Peyer's patch (tissue), 4 donors: ENCODE data around the gene PALLD. TPM values are rescaled to one million over a fixed set of nuclear protein-coding genes. Genes with fewer than 3 reads are reported as not detected.
A peak's percentile ranks its signal among the peaks of the same experiment; 100 is the strongest.

Experiments used
- DNase-seq, 3 donors: peaks; one replicate each; pipeline ENCODE4 v3.0.0-alpha.2; 2017 to 2019
- H3K27ac ChIP-seq, 4 donors: fragments of 200-600 bp; sonication (generic); one replicate each; pipeline ENCODE4 v1.5.1; 2016 to 2019
- H3K27me3 ChIP-seq, 2 donors: fragments of 200-600 bp; sonication (generic); one replicate each; pipeline ENCODE4 v1.5.1; 2019
- H3K36me3 ChIP-seq, 3 donors: fragments of 200-600 bp; sonication (generic); one replicate each; pipeline ENCODE4 v1.5.1; 2016 to 2019
- H3K4me1 ChIP-seq, 4 donors: fragments of 200-600 bp; sonication (generic); one replicate each; pipeline ENCODE4 v1.5.1; 2016 to 2019
- H3K4me3 ChIP-seq, 4 donors: fragments of 200-600 bp; sonication (generic); 1 replicate in 3 of 4; 2 replicates in 1 of 4; pipeline ENCODE4 v1.5.1; 2016 to 2019; ENCODE audit warnings: mild to moderate bottlenecking in 1 of 4
- H3K9me3 ChIP-seq, 4 donors: fragments of 200-600 bp; sonication (generic); one replicate each; pipeline ENCODE4 v1.5.1; 2016 to 2019; ENCODE audit warnings: mild to moderate bottlenecking in 1 of 4
- POLR2A ChIP-seq, 2 donors: fragments of 450-650 bp; IDR thresholded peaks; one replicate each; pipeline ENCODE4 v1.5.1; 2017; ENCODE audit warnings: antibody characterized with exemption in 2 of 2, mild to moderate bottlenecking in 2 of 2, moderate library complexity in 2 of 2
- total RNA-seq, 4 donors: library from RNA; depleted of rRNA; stranded (reverse); fragments of >200 nt; gene quantifications; one replicate each; pipeline ENCODE4 v1.1.0, GENCODE V29; 2016
- TF ChIP-seq, protein P1 (sequence below), 6 experiments: fragments of 450-650 bp in 4 of 6; fragments of 200-600 bp in 2 of 6; sonication (generic) in 1 of 6; IDR thresholded peaks; one replicate each; pipeline ENCODE4 v1.5.1; 2017 to 2019; ENCODE audit warnings: antibody characterized with exemption in 6 of 6, mild to moderate bottlenecking in 3 of 6, moderate library complexity in 1 of 6

Gene PALLD
- total RNA-seq, 4 donors from 2014 or later = 68.0 to 175 (median 78.4) TPM

DNA sequence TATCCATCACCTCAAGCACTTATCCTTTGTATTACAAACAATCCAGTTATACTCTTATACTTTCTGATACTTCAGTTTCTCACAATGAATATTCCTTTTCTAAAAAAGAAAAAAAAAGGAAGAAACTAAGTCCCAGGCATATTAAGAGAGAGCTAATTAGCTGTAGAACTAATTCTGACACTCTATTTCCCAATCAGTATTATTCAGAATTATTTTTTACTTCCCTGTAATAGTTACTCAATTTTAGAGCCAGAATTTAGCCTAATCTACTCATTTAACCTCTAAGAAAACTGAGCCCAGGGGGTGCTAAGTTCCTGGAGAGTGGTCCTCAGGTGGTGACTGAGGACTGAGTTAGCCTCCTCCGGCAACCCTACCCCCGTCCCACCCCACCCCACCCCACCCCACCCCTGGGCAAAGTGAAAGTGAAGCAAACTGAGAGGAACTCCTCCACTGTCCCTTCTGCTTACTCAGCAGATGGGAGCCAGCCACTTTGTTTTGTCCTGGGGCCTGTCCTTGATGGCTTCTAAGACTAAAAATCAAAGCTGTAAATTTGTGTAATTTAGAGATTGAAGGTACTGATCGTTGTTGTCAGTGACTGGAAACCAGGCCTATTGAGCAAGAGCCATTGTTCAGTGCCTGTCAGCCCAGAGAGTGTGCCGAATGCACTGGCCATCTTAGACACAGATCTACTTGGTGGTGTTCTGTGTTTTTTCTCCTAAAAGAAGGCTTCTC lies 351.1 kb downstream of the PALLD start:
- no peak for DNase-seq
- peaks cover 0 to 34% (median 0%) of the 10 kb centered on the region in 4 donors for H3K4me1 ChIP-seq
- H3K4me3 ChIP-seq = peak overlapping the region in 2 of 4 donors; percentile 8 to 20
- no peaks in the 10 kb centered on the region for H3K9me3 ChIP-seq
- H3K27ac ChIP-seq = peak overlapping the region; percentile 15 to 74 (median 51)
- no peak for TF ChIP-seq POLR2A (IDR thresholded peaks at IDR 0.05)
- TF ChIP-seq, protein P1, sequence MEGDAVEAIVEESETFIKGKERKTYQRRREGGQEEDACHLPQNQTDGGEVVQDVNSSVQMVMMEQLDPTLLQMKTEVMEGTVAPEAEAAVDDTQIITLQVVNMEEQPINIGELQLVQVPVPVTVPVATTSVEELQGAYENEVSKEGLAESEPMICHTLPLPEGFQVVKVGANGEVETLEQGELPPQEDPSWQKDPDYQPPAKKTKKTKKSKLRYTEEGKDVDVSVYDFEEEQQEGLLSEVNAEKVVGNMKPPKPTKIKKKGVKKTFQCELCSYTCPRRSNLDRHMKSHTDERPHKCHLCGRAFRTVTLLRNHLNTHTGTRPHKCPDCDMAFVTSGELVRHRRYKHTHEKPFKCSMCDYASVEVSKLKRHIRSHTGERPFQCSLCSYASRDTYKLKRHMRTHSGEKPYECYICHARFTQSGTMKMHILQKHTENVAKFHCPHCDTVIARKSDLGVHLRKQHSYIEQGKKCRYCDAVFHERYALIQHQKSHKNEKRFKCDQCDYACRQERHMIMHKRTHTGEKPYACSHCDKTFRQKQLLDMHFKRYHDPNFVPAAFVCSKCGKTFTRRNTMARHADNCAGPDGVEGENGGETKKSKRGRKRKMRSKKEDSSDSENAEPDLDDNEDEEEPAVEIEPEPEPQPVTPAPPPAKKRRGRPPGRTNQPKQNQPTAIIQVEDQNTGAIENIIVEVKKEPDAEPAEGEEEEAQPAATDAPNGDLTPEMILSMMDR (IDR thresholded peaks at IDR 0.05) = no peak
- H3K27me3 ChIP-seq = no peaks in the 10 kb centered on the region
- H3K36me3 ChIP-seq = peaks cover 0 to 3% (median 0%) of the 10 kb centered on the region in 3 donors

DNA sequence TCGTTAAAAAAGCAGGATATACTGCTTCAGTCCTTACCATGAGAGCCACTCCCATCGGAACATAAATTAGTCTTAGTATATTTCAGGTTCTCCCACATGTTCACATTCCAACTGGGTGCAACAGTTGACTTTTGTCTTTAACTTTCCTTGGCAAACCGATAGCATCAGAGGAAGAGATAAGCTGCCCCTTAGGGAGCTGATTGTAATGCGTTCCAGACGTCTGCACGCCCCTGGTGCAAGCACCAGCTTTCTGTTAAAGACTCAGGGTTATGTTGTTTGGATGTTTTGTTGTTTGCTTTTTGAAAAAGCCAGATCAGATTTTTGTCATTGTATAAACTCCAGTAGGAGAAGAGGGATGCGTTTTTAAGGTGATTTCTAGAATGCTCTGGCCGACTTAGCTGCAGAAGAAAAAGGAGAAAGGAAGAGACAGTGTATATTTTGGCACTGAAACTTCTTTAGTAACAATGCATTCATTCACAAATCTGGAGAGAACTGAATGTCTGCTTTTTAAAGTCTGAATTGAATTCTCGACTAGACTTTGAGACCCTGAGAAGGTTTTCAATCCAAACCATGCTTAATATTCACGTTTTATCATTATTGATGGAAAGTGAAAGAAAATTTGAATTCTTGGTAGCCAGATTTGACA lies 352.3 kb downstream of the PALLD start:
- peak overlapping the region in 1 of 4 donors; percentile 2 for H3K4me3 ChIP-seq
- TF ChIP-seq, protein P1 (IDR thresholded peaks at IDR 0.05) = no peak
- no peak for TF ChIP-seq POLR2A (IDR thresholded peaks at IDR 0.05)
- H3K27me3 ChIP-seq = no peaks in the 10 kb centered on the region
- peak overlapping the region in 3 of 4 donors; percentile 8 to 74 (median 71) for H3K27ac ChIP-seq
- peaks cover 0 to 3% (median 0%) of the 10 kb centered on the region in 3 donors for H3K36me3 ChIP-seq
- no peak for DNase-seq
- H3K9me3 ChIP-seq = no peaks in the 10 kb centered on the region
- H3K4me1 ChIP-seq = peaks cover 0 to 35% (median 0%) of the 10 kb centered on the region in 4 donors

DNA sequence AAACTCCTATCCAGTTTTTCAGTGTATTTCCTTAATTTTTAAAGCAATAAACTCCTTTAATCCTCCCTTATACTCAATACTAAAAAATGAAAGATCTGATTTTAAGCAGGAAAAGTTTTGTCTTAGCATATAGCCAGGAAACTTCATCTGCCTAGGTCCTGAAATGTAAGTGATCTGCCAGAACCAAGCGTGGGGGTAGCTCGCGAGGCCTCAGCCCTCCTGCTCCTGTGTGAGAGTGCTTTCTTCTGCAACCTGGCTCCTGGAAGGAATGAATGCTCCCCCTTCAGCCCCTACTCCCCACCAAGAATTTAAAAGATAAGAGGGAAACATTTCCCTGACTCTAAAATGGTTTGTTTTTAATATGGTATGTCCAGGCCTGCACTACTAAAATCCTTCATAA lies 353.1 kb downstream of the PALLD start:
- DNase-seq = no peak
- no peak for TF ChIP-seq POLR2A (IDR thresholded peaks at IDR 0.05)
- TF ChIP-seq, protein P1 (IDR thresholded peaks at IDR 0.05) = no peak
- Histone ChIP-seq H3K4me1 (peaks cover 0 to 34% (median 0%) of the 10 kb centered on the region in 4 donors), H3K27me3 (no peaks in the 10 kb centered on the region), H3K36me3 (peaks cover 0 to 3% (median 0%) of the 10 kb centered on the region in 3 donors), H3K27ac (peak overlapping the region in 1 of 4 donors; percentile 71), H3K9me3 (no peaks in the 10 kb centered on the region), H3K4me3 (no peak overlapping the region)

DNA sequence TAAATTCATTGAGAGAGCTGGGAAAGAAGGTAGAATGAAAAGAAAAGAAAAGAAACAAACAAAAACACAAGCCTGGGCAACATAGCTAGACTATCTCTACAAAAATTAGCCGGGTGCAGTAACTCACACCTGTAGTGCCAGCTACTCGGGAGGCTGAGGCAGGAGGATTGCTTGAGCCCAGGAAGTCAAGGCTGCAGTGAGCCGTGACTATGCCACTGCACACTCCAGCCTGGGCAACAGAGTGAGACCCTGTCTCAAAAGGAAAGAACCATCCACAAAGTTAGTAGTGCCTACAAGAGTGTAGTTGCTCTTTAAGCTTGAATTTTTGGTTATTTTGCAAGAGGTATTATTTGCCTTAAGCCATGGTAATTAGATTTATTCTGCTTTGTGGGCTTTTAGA lies 355.5 kb downstream of the PALLD start:
- no peak for TF ChIP-seq POLR2A (IDR thresholded peaks at IDR 0.05)
- TF ChIP-seq, protein P1 (IDR thresholded peaks at IDR 0.05) = no peak
- DNase-seq = no peak
- H3K27ac ChIP-seq = no peak overlapping the region
- no peaks in the 10 kb centered on the region for H3K27me3 ChIP-seq
- no peaks in the 10 kb centered on the region for H3K9me3 ChIP-seq
- H3K36me3 ChIP-seq = no peaks in the 10 kb centered on the region
- peaks cover 0 to 32% (median 0%) of the 10 kb centered on the region in 4 donors for H3K4me1 ChIP-seq
- H3K4me3 ChIP-seq = no peak overlapping the region

DNA sequence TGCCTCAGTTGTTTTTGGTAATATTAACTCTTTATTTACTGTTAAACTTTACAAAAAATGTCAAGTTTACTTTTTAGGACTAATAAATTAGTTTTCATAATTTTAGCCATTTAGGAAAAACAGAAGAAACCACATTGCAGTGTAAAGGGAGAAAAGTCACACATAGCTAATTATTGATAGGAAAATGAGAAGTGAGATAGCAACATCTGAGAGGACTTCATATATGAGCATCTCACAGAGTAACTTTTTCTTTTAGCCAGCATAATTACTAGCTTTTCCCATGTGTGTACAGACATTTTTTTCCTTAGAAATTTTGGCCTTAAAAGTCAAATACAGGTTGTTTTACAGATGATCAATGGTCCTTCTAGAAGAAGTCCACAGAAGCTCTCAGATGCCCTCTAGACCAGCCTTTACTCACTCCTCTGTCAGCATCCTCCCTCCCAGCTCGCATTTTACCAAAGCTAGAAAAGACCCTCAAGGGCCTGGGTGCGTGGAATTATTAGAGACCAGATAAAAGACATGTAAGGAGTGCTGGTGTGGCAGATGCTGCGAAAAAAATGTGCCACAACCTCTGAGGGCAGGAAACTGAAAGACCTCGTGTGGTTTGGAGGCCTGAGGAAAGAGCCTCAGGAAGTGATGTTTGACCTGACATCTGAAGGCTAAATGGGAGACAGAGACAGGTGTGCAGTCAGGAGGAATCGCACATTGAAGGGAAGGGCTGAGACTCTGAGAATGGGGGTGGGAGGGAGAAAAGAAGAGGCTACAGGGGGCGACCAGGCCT lies 356.3 kb downstream of the PALLD start:
- no peaks in the 10 kb centered on the region for H3K27me3 ChIP-seq
- H3K27ac ChIP-seq = peak overlapping the region in 1 of 4 donors; percentile 75
- peaks cover 0 to 25% (median 0%) of the 10 kb centered on the region in 4 donors for H3K4me1 ChIP-seq
- no peak for DNase-seq
- TF ChIP-seq POLR2A (IDR thresholded peaks at IDR 0.05) = no peak
- TF ChIP-seq, protein P1 (IDR thresholded peaks at IDR 0.05) = no peak
- no peaks in the 10 kb centered on the region for H3K9me3 ChIP-seq
- H3K4me3 ChIP-seq = no peak overlapping the region
- no peaks in the 10 kb centered on the region for H3K36me3 ChIP-seq
